T follicular helper cell (primary cell): ENCODE measurements around the gene SENP1.
"Not testable (repeated sequence)": the region's sequence is repeated elsewhere in the genome, so short reads cannot be mapped to it uniquely, and the experiment has no call there.

Experiments used
- DNase-seq: peaks from one replicate; pipeline ENCODE4 v3.0.0-alpha.2; 2020; ENCODE audit warnings: low read depth

SENP1 gene

GRCh38 chr12:48111312-48111693 is 5.4 kb upstream of the SENP1 start:
- DNase-seq = not testable (repeated sequence)

- DNase-seq = no peak
Measured at GRCh38 chr12:48110691-48111311, 4.9 kb upstream of the SENP1 start.

- DNase-seq = no peak
Measured at GRCh38 chr12:48109424-48109823, 3.5 kb upstream of the SENP1 start.

GRCh38 chr12:48106681-48107613 is 1.1 kb upstream of the SENP1 start:
- no peak for DNase-seq

- peak; percentile 25 for DNase-seq
Measured at GRCh38 chr12:48105321-48105866, 485 bp downstream of the SENP1 start.

- no peak for DNase-seq
Measured at GRCh38 chr12:48104531-48104930, 1.3 kb downstream of the SENP1 start.

GRCh38 chr12:48092611-48093010 is 13.3 kb downstream of the SENP1 start:
- no peak for DNase-seq

- DNase-seq = no peak
Measured at GRCh38 chr12:48086327-48086726, 19.6 kb downstream of the SENP1 start.

DNA sequence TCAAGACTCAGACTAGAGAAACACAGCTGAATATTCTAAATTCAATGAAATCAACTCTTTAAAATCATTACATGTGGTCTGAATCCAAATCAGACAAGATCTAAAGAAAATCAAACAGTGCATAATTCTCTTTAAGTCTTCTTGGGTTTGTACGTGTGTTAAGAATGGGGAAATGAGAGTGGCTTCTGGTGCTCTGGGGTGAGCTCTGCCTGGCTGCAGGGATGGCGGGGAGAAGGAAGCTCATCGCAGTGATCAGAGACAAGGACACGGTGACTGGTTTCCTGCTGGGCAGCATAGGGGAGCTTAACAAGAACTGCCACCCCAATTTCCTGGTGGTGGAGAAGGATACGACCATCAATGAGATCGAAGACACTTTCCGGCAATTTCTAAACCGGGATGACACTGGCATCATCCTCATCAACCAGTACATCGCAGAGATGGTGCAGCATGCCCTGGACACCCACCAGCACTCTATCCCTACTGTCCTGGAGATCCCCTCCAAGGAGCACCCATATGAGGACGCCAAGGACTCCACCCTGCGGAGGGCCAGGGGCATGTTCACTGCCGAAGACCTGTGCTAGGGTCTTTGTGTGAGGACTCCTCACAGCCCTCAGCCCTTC is 20.9 kb downstream of the SENP1 start:
- no peak for DNase-seq

DNA sequence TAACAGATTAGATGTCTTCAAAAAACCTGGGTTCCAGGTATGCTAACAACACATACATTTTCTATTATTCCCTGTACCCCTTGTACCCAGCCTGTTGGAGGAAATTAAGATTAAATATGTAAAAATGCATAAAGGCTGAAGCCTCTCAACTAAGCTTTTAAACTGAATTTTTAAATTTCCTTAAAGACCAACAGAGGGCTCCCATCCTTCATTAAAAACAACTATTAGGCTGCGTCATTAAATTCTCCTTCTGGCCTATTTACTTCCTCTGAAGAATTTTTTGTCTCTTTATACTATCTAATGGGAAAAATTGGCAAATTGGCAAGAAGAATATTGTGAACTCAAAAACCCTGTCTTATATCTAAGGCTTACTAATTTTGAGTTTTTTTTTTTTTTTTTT is 21.8 kb downstream of the SENP1 start:
- no peak for DNase-seq

DNA sequence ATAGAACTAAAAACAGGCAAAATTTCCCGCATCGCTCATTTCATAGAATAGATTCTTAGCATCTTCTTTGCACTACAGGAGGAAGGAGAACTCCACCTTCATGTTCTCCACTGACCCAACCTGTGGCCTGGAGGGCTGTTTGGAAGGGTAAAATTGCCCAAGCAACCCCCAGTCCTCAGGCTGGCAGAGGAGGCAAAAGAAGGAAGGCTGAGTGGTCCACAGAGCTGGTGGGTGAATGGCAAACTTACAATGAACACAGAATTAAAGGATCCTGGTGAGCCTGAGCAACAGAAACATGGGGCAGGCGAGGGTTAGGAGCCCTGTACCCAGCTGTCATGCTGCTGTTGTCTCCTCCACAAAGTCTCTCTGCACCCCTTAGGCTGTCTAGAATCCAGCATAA is 25.1 kb downstream of the SENP1 start:
- no peak for DNase-seq

DNA sequence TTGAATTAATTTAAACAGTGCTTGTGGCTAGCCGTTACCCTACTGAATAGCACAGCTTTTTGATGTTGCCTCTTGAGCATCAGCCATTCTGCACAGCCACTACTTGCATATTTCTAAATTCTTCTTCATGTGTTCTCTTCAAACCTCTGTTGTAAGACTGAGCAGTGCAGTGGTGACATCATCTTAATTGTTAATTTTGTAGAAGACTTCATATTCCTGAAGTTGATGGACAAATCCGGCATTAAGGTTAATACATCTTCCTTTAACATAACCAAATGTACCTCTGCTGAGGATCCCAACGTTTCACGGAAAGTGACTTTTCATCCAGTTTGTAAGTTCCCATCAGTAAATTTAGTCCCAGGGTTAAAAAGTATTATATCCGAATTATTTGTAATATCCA is 25.6 kb downstream of the SENP1 start:
- DNase-seq = no peak

DNA sequence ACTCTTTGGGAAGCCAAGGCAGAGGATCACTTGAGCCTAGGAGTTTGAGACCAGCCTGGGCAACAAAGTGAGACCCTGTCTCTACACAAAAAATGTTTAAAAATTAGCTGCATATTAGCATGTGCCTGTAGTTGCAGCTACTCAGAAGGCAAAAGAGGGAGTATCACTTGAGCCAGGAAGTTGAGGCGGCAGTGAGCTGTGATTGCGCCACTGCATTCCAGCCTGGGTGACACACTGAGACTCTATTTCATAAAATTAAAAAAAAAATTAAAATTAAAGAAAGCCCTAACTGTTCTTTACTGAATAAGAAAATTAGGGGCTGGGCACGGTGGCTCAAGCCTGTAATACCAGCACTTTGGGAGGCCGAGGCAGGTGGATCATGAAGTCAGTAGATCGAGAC is 27.0 kb downstream of the SENP1 start:
- no peak for DNase-seq

DNA sequence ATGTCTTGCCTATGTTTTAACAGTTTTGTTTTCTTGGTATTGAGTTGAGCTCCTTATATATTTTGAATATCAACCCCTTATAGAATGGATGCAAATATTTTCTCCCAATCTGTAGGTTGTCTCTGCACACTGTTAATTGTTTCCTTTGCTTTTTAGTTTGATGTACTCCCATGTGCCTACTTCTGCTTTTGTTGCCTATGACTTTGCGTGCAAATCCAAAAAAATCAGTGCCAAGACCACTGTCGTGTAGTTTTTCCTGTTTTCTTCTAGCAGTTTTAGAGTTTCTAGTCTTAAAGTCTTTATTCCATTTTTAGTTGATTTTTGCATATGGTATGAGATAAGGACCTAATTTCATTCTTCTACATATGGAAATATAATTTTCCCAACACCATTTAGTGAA is 28.8 kb downstream of the SENP1 start:
- DNase-seq = no peak

GRCh38 chr12:48075832-48076231 is 30.0 kb downstream of the SENP1 start:
- DNase-seq = no peak

GRCh38 chr12:48074266-48074665 is 31.6 kb downstream of the SENP1 start:
- DNase-seq = no peak

DNA sequence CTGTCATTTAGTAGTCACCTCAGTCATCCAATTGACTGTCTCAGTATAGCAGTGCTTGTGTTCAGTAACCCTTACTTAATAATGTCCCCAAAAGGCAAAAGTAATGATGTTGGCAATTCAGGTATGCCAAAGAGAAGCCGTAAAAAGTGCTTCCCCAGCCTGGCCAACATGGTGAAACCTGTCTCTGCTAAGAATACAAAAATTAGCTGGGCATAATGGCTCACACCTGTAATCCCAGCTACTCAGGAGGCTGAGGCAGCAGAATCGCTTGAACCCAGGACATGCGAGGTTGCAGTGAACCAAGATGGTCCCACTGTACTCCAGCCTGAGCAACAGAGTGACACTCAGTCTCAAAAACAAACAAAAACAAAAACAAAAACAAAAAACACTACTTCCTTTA is 33.6 kb downstream of the SENP1 start:
- DNase-seq = no peak

DNA sequence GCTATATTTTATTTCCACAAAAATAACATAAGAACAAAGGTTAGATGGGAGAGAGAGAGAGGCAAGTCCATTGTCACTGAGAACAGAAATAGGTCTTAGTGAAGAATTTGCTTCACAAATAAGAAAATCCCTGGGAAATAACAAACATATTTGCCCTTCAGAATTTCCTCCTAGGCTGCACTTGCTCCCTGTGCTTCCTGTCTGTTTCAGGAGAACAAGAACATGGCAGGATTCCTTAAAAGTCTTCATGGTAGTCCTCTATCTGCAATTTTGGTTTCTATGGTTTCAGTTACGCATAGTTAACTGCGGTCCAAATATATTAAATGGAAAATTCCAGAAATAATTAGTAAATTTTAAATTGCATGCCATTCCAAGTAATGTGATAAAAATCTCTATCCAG is 34.1 kb downstream of the SENP1 start:
- DNase-seq = no peak

GRCh38 chr12:48070731-48071130 is 35.1 kb downstream of the SENP1 start:
- DNase-seq = no peak

DNA sequence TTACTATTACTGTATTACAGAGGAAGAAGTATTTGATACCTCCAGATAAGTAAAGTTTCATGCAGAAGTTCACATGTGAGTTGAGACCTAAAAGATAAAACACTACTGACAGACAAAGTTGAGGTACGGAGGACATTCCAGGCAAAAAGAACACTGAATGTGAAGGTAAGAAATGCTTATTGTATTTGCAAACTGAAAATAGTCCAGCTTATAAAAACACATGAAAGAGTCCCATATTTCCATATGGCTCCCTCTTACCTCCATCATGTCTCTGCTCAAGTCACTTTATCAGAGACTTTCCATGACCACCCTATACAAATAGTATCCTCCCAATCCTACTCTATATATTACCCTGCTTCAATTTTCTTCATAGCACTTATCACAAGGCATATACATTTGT is 35.8 kb downstream of the SENP1 start:
- no peak for DNase-seq

GRCh38 chr12:48069241-48069640 is 36.6 kb downstream of the SENP1 start:
- no peak for DNase-seq

GRCh38 chr12:48068457-48068856 is 37.4 kb downstream of the SENP1 start:
- no peak for DNase-seq
